Endodermal cell (in vitro differentiated cells): ENCODE results near the gene TTC22. TPM values are rescaled to one million over a fixed set of nuclear protein-coding genes. Genes with fewer than 3 reads are reported as not detected.
A peak's percentile ranks its signal among the peaks of the same experiment; 100 is the strongest.

Source experiments
- DNase-seq: peaks from one replicate; pipeline ENCODE4 v3.0.0-alpha.2; 2017
- H3K27ac ChIP-seq: 2 replicates; pipeline ENCODE4 v1.5.1; 2013; ENCODE audit warnings: mild to moderate bottlenecking, low read depth, low read length, moderate library complexity
- H3K27me3 ChIP-seq: 2 replicates; pipeline ENCODE4 v1.6.1; 2013; ENCODE audit warnings: mild to moderate bottlenecking, low read length, moderate library complexity; ENCODE audit not compliant: insufficient read depth, control insufficient read depth, poor library complexity, severe bottlenecking
- H3K36me3 ChIP-seq: 2 replicates; pipeline ENCODE4 v1.7.0; 2013; ENCODE audit warnings: mild to moderate bottlenecking, low read length, moderate library complexity; ENCODE audit not compliant: control insufficient read depth, insufficient read depth
- H3K4me1 ChIP-seq: one replicate; pipeline ENCODE4 v1.7.0; 2013; ENCODE audit warnings: low read length; ENCODE audit not compliant: control insufficient read depth, insufficient read depth
- H3K4me3 ChIP-seq: 2 replicates; pipeline ENCODE4 v1.5.1; 2013; ENCODE audit warnings: mild to moderate bottlenecking, low read length, moderate library complexity
- H3K9ac ChIP-seq: 2 replicates; pipeline ENCODE4 v1.6.1; 2013; ENCODE audit warnings: mild to moderate bottlenecking, low read length, moderate library complexity; ENCODE audit not compliant: poor library complexity, severe bottlenecking; ENCODE audit errors: extremely low read depth
- H3K9me3 ChIP-seq: 2 replicates; pipeline ENCODE4 v1.6.1; 2013; ENCODE audit warnings: mild to moderate bottlenecking, low read length, moderate library complexity; ENCODE audit not compliant: control insufficient read depth
- H3K27ac Mint-ChIP-seq: 2 replicates; pipeline ENCODE4 v1.8.0; 2020; ENCODE audit warnings: mixed read lengths
- H3K27me3 Mint-ChIP-seq: 2 replicates; pipeline ENCODE4 v1.8.0; 2021; ENCODE audit warnings: mild to moderate bottlenecking, mixed read lengths; ENCODE audit not compliant: insufficient read depth
- H3K36me3 Mint-ChIP-seq: 2 replicates; pipeline ENCODE4 v1.8.0; 2020; ENCODE audit warnings: low read depth, mixed read lengths
- H3K4me1 Mint-ChIP-seq: 2 replicates; pipeline ENCODE4 v1.8.0; 2020; ENCODE audit warnings: mixed read lengths
- H3K4me3 Mint-ChIP-seq: 2 replicates; pipeline ENCODE4 v1.8.0; 2020; ENCODE audit warnings: mild to moderate bottlenecking, moderate library complexity, mixed read lengths
- H3K9me3 Mint-ChIP-seq: 2 replicates; pipeline ENCODE4 v1.8.0; 2020; ENCODE audit warnings: mild to moderate bottlenecking, mixed read lengths
- CTCF ChIP-seq: fragments of 200-600 bp; sonication (generic); conservative IDR thresholded peaks from 2 replicates; pipeline ENCODE4 v1.5.0; 2021; ENCODE audit warnings: antibody characterized with exemption, mild to moderate bottlenecking
- WGBS, 2 experiments: methylation state at CpG; one replicate each; pipeline versions ENCODE4 v1.1.5 to v1.1.7; 2013; ENCODE audit warnings: missing lambda C conversion rate in 2 of 2, mixed read lengths in 1 of 2; ENCODE audit not compliant: insufficient coverage in 1 of 2, insufficient read length in 1 of 2; 5-methylcytosine and 5-hydroxymethylcytosine counted together
- total RNA-seq, 2 donors: library from RNA; stranded (reverse); fragmentation: NEBNext Ultra II Directional in 1 of 2; extraction: Animal tissue kit (Norgen Biotek cat#: 25700) in 1 of 2; gene quantifications; 2 replicates in 1 of 2; 3 replicates in 1 of 2; pipeline ENCODE4 v1.2.1, GENCODE V29; 2021

The TTC22 gene
- total RNA-seq, 2 donors from 2014 or later: 0.44 to 0.53 TPM

GRCh38 chr1:54774820-54775498 is 26.2 kb downstream of the TTC22 start:
- Histone ChIP-seq H3K9ac (no peak overlapping the region), H3K27me3 (peaks cover 7% of the 10 kb centered on the region), H3K4me1 (no peaks in the 10 kb centered on the region), H3K27ac (no peak overlapping the region), H3K9me3 (no peaks in the 10 kb centered on the region), H3K36me3 (no peaks in the 10 kb centered on the region), H3K4me3 (no peak overlapping the region)
- Mint-ChIP-seq H3K9me3 (no peaks in the 10 kb centered on the region), H3K36me3 (no peaks in the 10 kb centered on the region), H3K4me3 (no peak overlapping the region), H3K27me3 (peaks cover 25% of the 10 kb centered on the region), H3K4me1 (peaks cover 11% of the 10 kb centered on the region), H3K27ac (no peak overlapping the region)
- TF ChIP-seq CTCF: no peak
- DNase-seq: peak; percentile 92
- 72 to 88% methylated on average over 9 to 15 of the region's 15 CpGs for WGBS, 2 experiments

- no peak for TF ChIP-seq CTCF
- H3K36me3 ChIP-seq: no peaks in the 10 kb centered on the region
- H3K9me3 Mint-ChIP-seq: no peaks in the 10 kb centered on the region
- H3K27me3 ChIP-seq: no peaks in the 10 kb centered on the region
- peaks cover 8% of the 10 kb centered on the region for H3K27me3 Mint-ChIP-seq
- H3K27ac Mint-ChIP-seq: no peak overlapping the region
- WGBS, 2 experiments: 83 to 85% methylated on average over 1 to 2 of the region's 2 CpGs
- no peaks in the 10 kb centered on the region for H3K4me1 ChIP-seq
- no peak overlapping the region for H3K27ac ChIP-seq
- no peaks in the 10 kb centered on the region for H3K36me3 Mint-ChIP-seq
- H3K9me3 ChIP-seq: no peaks in the 10 kb centered on the region
- H3K9ac ChIP-seq: no peak overlapping the region
- DNase-seq: no peak
- no peak overlapping the region for H3K4me3 Mint-ChIP-seq
- H3K4me3 ChIP-seq: no peak overlapping the region
- peaks cover 7% of the 10 kb centered on the region for H3K4me1 Mint-ChIP-seq
Measured at GRCh38 chr1:54772951-54773350, 28.2 kb downstream of the TTC22 start.

- TF ChIP-seq CTCF: peak; percentile 40
- Histone ChIP-seq H3K9ac (no peak overlapping the region), H3K27ac (no peak overlapping the region), H3K9me3 (no peaks in the 10 kb centered on the region), H3K4me3 (no peak overlapping the region), H3K36me3 (no peaks in the 10 kb centered on the region), H3K4me1 (peaks cover 10% of the 10 kb centered on the region), H3K27me3 (no peaks in the 10 kb centered on the region)
- Mint-ChIP-seq H3K27me3 (peaks cover 4% of the 10 kb centered on the region), H3K27ac (no peak overlapping the region), H3K36me3 (no peaks in the 10 kb centered on the region), H3K4me3 (no peak overlapping the region), H3K4me1 (peaks cover 29% of the 10 kb centered on the region), H3K9me3 (no peaks in the 10 kb centered on the region)
- 91 to 92% methylated on average over 2 to 5 of the region's 5 CpGs for WGBS, 2 experiments
- DNase-seq: no peak
Measured at GRCh38 chr1:54768093-54768492, 33.0 kb downstream of the TTC22 start.
